Measurements from ENCODE around the gene UMODL1.

UMODL1 gene

GRCh38 chr21:42135386-42136052, 64.4 kb downstream of the UMODL1 start:
- H3K27ac ChIP-seq = no peak overlapping the region
- ChIA-PET CTCF (no interaction called here), POLR2A (ENCODE audit: low non-redundant PET) (no interaction called here)
- TF ChIP-seq, protein P1, sequence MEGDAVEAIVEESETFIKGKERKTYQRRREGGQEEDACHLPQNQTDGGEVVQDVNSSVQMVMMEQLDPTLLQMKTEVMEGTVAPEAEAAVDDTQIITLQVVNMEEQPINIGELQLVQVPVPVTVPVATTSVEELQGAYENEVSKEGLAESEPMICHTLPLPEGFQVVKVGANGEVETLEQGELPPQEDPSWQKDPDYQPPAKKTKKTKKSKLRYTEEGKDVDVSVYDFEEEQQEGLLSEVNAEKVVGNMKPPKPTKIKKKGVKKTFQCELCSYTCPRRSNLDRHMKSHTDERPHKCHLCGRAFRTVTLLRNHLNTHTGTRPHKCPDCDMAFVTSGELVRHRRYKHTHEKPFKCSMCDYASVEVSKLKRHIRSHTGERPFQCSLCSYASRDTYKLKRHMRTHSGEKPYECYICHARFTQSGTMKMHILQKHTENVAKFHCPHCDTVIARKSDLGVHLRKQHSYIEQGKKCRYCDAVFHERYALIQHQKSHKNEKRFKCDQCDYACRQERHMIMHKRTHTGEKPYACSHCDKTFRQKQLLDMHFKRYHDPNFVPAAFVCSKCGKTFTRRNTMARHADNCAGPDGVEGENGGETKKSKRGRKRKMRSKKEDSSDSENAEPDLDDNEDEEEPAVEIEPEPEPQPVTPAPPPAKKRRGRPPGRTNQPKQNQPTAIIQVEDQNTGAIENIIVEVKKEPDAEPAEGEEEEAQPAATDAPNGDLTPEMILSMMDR (conservative IDR thresholded peaks at IDR 0.05; ENCODE audit: low read depth) = no peak
- no peak for DNase-seq (ENCODE audit: low spot score)

DNA sequence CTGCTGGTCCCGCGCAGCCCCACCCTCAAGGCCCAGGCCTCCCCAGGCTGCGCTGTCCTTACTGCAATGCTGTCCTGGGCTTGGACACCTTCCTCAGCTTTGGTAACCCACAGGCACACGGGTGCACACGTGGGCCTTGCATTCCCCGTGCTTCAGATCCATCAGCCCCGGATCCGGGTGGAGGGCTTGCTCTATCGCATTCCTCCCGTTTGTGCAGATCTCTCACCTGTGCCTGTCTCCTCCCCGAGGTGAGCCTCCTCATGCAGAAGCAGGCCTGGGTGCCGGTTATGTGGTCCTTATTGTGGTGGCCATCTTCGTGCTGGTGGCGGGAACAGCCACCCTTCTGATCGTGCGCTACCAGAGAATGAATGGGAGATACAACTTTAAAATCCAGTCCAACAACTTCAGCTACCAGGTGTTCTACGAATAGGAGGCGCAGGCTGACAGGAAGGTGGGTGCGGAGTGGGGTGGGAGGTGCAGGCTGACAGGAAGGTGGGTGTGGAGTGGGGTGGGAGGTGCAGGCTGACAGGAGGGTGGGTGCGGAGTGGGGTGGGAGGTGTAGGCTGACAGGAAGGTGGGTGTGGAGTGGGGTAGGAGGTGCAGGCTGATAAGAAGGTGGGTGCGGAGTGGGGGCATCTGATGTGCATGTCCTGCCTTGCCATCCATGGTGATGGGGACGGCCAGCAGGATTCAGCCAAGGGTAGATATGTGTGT, 66.2 kb downstream of the UMODL1 start:
- CTCF ChIA-PET = interaction anchor here (0.6 kb wide), 1 partner anchor 446 kb away, joined by 8 read pairs; no protein-coding TSS in a partner anchor
- TF ChIP-seq, protein P1 (conservative IDR thresholded peaks at IDR 0.05; ENCODE audit: low read depth) = no peak
- no peak overlapping the region for H3K27ac ChIP-seq

DNA sequence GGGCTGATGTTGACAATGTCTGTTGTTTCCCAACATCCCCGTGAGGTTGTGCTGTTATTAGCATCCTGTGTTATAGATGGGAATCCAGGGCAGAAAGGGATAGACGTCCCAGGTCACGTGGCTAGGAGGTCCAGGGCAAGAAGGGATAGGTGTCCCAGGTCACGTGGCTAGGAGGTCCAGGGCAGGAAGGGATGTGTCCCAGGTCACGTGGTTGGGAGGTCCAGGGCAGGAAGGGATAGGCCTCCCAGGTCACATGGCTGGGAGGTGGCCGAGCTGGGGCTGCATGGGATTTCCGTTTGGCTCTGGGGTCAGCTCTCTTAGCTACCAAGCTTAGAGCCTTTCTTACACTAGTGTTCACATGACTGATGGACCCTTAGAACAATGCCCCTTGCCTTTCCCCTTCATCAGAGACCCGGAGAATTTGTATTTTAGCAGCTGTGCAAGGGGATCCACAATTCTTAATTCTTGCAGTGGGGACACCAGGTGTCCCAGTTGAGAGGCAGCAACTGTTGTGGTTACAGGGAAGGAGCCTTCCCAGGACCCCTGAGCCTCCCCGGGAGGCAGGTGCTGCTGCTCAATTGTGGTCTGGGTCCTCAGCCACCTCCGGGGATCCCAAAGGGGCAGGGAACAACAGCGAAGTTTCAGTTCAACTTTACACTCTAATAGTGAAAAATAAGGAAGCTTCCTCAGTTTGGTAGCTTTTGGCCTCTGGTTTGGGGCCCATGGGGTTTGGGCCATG, 69.2 kb downstream of the UMODL1 start:
- no peak overlapping the region for H3K27ac ChIP-seq
- no peak for DNase-seq (ENCODE audit: low spot score)
- CTCF ChIA-PET = interaction anchor here (0.7 kb wide), 1 partner anchor 241 kb away, joined by 3 read pairs; no protein-coding TSS in a partner anchor
- POLR2A ChIA-PET (ENCODE audit: low non-redundant PET) = no interaction called here
- TF ChIP-seq, protein P1 (conservative IDR thresholded peaks at IDR 0.05; ENCODE audit: low read depth) = no peak

More for the DNA sequence above, 66.2 kb downstream of the UMODL1 start:
- DNase-seq (ENCODE audit: low spot score) = no peak
- POLR2A ChIA-PET (ENCODE audit: low non-redundant PET) = no interaction called here

DNA sequence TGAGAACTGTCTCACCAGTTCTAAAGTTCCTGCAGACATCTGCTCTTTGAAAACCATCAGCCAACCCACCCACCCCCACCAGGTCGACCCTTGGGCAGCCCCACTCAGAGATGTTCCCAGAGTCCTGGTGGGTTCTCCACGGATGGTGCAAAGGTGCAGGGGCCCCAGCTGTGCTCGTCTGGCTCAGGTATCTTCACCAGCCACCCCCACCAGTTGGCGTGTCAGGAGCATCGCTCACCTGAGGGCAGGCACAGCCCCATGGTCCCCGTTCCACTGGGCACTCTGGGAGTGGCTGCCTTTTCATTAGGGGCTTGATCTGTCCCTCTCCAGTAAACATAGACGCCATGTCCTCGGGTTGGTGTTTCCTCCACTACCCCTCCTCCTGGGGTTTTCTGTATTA, 70.5 kb downstream of the UMODL1 start:
- POLR2A ChIA-PET (ENCODE audit: low non-redundant PET) = no interaction called here
- TF ChIP-seq, protein P1 (conservative IDR thresholded peaks at IDR 0.05; ENCODE audit: low read depth) = no peak
- CTCF ChIA-PET = no interaction called here
- no peak for DNase-seq (ENCODE audit: low spot score)
- no peak overlapping the region for H3K27ac ChIP-seq

- POLR2A ChIA-PET (ENCODE audit: low non-redundant PET) = no interaction called here
- TF ChIP-seq, protein P1 (conservative IDR thresholded peaks at IDR 0.05; ENCODE audit: low read depth) = no peak
- CTCF ChIA-PET = no interaction called here
- no peak for DNase-seq (ENCODE audit: low spot score)
- H3K27ac ChIP-seq = no peak overlapping the region
Observed at GRCh38 chr21:42142141-42142540, 71.0 kb downstream of the UMODL1 start.

DNA sequence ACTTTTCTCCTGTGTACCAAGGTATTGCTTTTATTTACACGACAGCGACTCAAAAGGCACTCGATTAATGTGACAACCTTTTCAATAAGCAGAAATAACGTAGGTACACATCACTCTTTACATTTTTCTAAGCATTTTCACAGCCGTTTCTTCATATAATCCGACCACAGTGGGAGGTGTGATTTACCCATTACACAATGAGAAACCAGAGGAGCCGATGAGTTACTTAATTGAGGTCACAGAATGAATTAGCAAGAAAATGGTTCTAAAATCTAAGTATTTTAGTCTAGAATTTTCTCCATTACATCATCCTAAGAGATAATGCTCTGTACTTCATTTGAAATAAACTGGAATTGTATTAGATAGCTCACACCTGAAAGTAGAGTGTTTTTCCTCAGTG, 71.5 kb downstream of the UMODL1 start:
- no peak overlapping the region for H3K27ac ChIP-seq
- DNase-seq (ENCODE audit: low spot score) = no peak
- ChIA-PET CTCF (interaction anchor here (0.6 to 0.7 kb wide), 3 partner anchors 42 to 239 kb away, joined by 3 to 5 read pairs (median 4); no protein-coding TSS in a partner anchor), POLR2A (ENCODE audit: low non-redundant PET) (no interaction called here)
- TF ChIP-seq, protein P1 (conservative IDR thresholded peaks at IDR 0.05; ENCODE audit: low read depth) = no peak
